22Rv1 (cell line): ENCODE results near the gene VPS33A.

Experiments used
- H3K27ac ChIP-seq: fragments of 450-650 bp; 2 replicates; pipeline ENCODE4 v1.5.1; 2017
- CTCF ChIP-seq: fragments of 450-650 bp; IDR thresholded peaks from 2 replicates; pipeline ENCODE4 v1.5.1; 2017; ENCODE audit warnings: mild to moderate bottlenecking
- ZFX ChIP-seq: fragments of 450-650 bp; IDR thresholded peaks from 2 replicates; pipeline ENCODE4 v1.6.1; 2017; ENCODE audit warnings: antibody characterized with exemption, borderline replicate concordance

Gene VPS33A

GRCh38 chr12:122215771-122216170 lies 50.5 kb downstream of the VPS33A start:
- no peak overlapping the region for H3K27ac ChIP-seq
- TF ChIP-seq CTCF (peak; percentile 32), ZFX (no peak)

DNA sequence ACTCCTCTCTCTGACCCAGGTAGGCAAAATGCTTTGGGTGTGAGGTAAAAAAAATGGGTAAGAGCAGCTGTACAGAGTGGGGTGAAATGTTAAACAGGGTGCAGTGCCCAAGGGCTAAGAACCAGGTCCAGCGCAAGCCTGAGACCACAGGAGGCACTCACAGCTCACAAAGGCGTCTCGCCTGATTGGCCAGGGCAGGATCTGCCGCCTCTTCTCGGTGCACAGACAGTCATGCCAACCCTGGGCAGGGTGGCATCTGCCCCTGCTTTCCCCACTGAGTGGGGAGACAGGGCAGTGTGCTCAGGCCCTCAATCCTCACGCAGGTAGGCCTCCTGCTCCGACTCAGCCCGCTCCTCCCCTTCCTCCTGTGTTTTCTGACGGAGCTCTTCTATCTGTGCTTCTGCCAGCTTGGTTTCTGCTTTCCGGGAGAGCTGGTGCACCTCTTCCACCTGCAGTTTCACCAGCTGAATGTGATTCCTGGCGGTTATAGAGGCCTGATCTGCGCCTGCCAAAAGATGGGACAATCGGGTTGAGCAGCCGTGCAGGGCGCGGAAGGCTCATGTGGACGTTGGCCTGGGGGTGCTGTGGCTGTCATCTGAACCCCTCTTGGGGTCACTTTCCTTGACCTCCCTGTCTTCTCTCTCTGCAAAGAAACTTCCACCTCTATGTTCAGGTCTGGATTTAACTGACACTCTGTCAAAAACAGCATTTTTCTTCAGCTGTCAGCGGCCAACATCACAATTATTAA lies 58.0 kb downstream of the VPS33A start:
- H3K27ac ChIP-seq = peak overlapping the region; percentile 1; the same call in 1 of the 2 replicates
- TF ChIP-seq ZFX (no peak), CTCF (no peak)

DNA sequence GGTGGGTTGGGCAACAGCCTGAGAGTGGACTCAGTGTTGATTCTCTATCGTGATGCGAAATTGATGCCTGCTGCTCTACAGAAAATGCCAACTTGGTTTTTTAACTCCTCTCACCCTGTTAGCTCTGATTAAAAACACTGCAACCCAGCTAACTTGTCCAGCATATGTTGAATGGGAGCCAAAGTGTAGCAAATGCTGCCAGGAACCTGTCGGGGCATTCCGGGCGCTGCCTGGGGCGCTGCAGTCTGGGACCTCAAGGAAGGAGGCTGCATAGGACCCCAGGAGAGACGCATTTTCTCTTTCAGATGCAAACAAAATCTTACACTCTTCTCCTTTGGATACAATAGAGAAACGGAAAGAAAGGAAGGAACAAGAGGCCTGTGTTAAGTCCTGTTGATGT lies 58.9 kb downstream of the VPS33A start:
- no peak overlapping the region; the same call in 1 of the 2 replicates for H3K27ac ChIP-seq
- no peak for TF ChIP-seq CTCF
- TF ChIP-seq ZFX = no peak

- TF ChIP-seq ZFX = no peak
- no peak for TF ChIP-seq CTCF
- no peak overlapping the region; the same call in 1 of the 2 replicates for H3K27ac ChIP-seq
Observed at GRCh38 chr12:122206976-122207375, 59.3 kb downstream of the VPS33A start.

GRCh38 chr12:122206111-122206881 lies 60.0 kb downstream of the VPS33A start:
- 0 out of 2 replicates have a peak overlapping the region, but pooled peaks have one; percentile 13 for H3K27ac ChIP-seq
- TF ChIP-seq CTCF (no peak), ZFX (no peak)

GRCh38 chr12:122205053-122205925 lies 61.0 kb downstream of the VPS33A start:
- H3K27ac ChIP-seq = no peak overlapping the region
- TF ChIP-seq ZFX (no peak), CTCF (no peak)
